ENCODE measurements around the gene SETD2.

GRCh38 chr3:46987743-46988401, 176.0 kb downstream of the SETD2 start:
- no peak for TF ChIP-seq EP300 (IDR thresholded peaks at IDR 0.05; ENCODE audit: borderline replicate concordance)
- TF ChIP-seq, protein P1, sequence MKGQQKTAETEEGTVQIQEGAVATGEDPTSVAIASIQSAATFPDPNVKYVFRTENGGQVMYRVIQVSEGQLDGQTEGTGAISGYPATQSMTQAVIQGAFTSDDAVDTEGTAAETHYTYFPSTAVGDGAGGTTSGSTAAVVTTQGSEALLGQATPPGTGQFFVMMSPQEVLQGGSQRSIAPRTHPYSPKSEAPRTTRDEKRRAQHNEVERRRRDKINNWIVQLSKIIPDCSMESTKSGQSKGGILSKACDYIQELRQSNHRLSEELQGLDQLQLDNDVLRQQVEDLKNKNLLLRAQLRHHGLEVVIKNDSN (IDR thresholded peaks at IDR 0.05), result no peak
- TF ChIP-seq REST (IDR thresholded peaks at IDR 0.05; ENCODE audit: low read depth), result no peak
